Calu3 (cell line): ENCODE measurements around the gene ZGLP1. TPM values are rescaled to one million over a fixed set of nuclear protein-coding genes. Genes with fewer than 3 reads are reported as not detected.

ENCODE experiments used
- BruUV-seq: library from RNA; stranded (reverse); fragments of 400-500 nt; replicated peaks from 2 replicates; lab custom pipeline; 2021; lab: Mats Ljungman, UMichigan
- CTCF ChIA-PET: fragments of 300-600 bp; sonication (Branson Sonifier 250); formaldehyde crosslinking; loops from one replicate; lab custom pipeline; 2022; ENCODE audit warnings: antibody characterized with exemption; lab: Charles Lee
- DNase-seq: peaks from one replicate; pipeline ENCODE4 v3.0.0; 2022
- H3K27ac Mint-ChIP-seq: one replicate; pipeline ENCODE4 v1.8.0; 2022; ENCODE audit warnings: mixed read lengths; ENCODE audit not compliant: unreplicated experiment
- H3K27me3 Mint-ChIP-seq: one replicate; pipeline ENCODE4 v1.8.0; 2022; ENCODE audit warnings: mixed read lengths; ENCODE audit not compliant: unreplicated experiment
- H3K36me3 Mint-ChIP-seq: one replicate; pipeline ENCODE4 v1.8.0; 2022; ENCODE audit warnings: mild to moderate bottlenecking, moderate library complexity, mixed read lengths; ENCODE audit not compliant: insufficient read depth, unreplicated experiment
- H3K4me1 Mint-ChIP-seq: one replicate; pipeline ENCODE4 v1.8.0; 2022; ENCODE audit warnings: mild to moderate bottlenecking, low read depth, mixed read lengths; ENCODE audit not compliant: unreplicated experiment
- H3K4me3 Mint-ChIP-seq: one replicate; pipeline ENCODE4 v1.8.0; 2022; ENCODE audit warnings: mild to moderate bottlenecking, low read depth, moderate library complexity, mixed read lengths; ENCODE audit not compliant: unreplicated experiment
- H3K9me3 Mint-ChIP-seq: one replicate; pipeline ENCODE4 v1.8.0; 2022; ENCODE audit warnings: low read depth, mixed read lengths; ENCODE audit not compliant: unreplicated experiment
- CTCF ChIP-seq: fragments of 200-600 bp; IDR thresholded peaks from one replicate; pipeline ENCODE4 v1.8.0; 2022; ENCODE audit warnings: antibody characterized with exemption; ENCODE audit not compliant: unreplicated experiment
- intact Hi-C: fragments of 100-400 bp; cut with micrococcal nuclease; formaldehyde crosslinking; loops from one replicate; pipeline ENCODE4 v1.10.0; 2022; ENCODE audit not compliant: unreplicated experiment
- total RNA-seq: library from RNA; stranded (reverse); gene quantifications from 2 replicates; pipeline ENCODE4 v1.2.3, GENCODE V29; 2022

ZGLP1 gene
- total RNA-seq, 1 experiment from 2014 or later = 4.6 TPM

- DNase-seq = no peak
- H3K27me3 Mint-ChIP-seq = no peaks in the 10 kb centered on the region
These were observed 9.4 kb upstream of the ZGLP1 start for GRCh38 chr19:10318807-10319682.

GRCh38 chr19:10317857-10318462 is 8.3 kb upstream of the ZGLP1 start:
- no peaks in the 10 kb centered on the region for H3K27me3 Mint-ChIP-seq
- intact Hi-C loops = no loop called here
- TF ChIP-seq CTCF = no peak
- no peak overlapping the region for H3K4me3 Mint-ChIP-seq
- BruUV-seq = no TSS peak
- H3K36me3 Mint-ChIP-seq = peaks cover 37% of the 10 kb centered on the region
- H3K9me3 Mint-ChIP-seq = no peaks in the 10 kb centered on the region
- H3K27ac Mint-ChIP-seq = no peak overlapping the region
- DNase-seq = no peak
- CTCF ChIA-PET = interaction anchor here (0.6 kb wide), 1 partner anchor 176 kb away, joined by 4 read pairs; no protein-coding TSS in a partner anchor
- H3K4me1 Mint-ChIP-seq = peaks cover 14% of the 10 kb centered on the region

More at GRCh38 chr19:10318807-10319682, 9.4 kb upstream of the ZGLP1 start:
- Mint-ChIP-seq H3K27ac (no peak overlapping the region), H3K4me1 (peaks cover 14% of the 10 kb centered on the region), H3K36me3 (peaks cover 39% of the 10 kb centered on the region), H3K9me3 (no peaks in the 10 kb centered on the region), H3K4me3 (no peak overlapping the region)
- no peak for TF ChIP-seq CTCF
- CTCF ChIA-PET = no interaction called here
- intact Hi-C loops = no loop called here
- BruUV-seq = no TSS peak

- H3K36me3 Mint-ChIP-seq = peaks cover 34% of the 10 kb centered on the region
- CTCF ChIA-PET = interaction anchor here (0.6 kb wide), 1 partner anchor 177 kb away, joined by 4 read pairs; no protein-coding TSS in a partner anchor
These were observed 7.6 kb upstream of the ZGLP1 start for GRCh38 chr19:10317045-10317856.

More at GRCh38 chr19:10317045-10317856, 7.6 kb upstream of the ZGLP1 start:
- Mint-ChIP-seq H3K27me3 (no peaks in the 10 kb centered on the region), H3K27ac (no peak overlapping the region), H3K4me3 (no peak overlapping the region), H3K9me3 (no peaks in the 10 kb centered on the region), H3K4me1 (peaks cover 14% of the 10 kb centered on the region)
- no peak for DNase-seq
- intact Hi-C loops = no loop called here
- TF ChIP-seq CTCF = no peak
- no TSS peak for BruUV-seq
